ENCODE results near the gene IRGQ.
A peak's percentile ranks its signal among the peaks of the same experiment; 100 is the strongest.

IRGQ gene

GRCh38 chr19:43534816-43535761 is 60.8 kb downstream of the IRGQ start:
- DNase-seq (ENCODE audit: low read depth in 2 of 2), result peak; percentile 64 to 79

More at GRCh38 chr19:43534816-43535761, 60.8 kb downstream of the IRGQ start:
- TF ChIP-seq CTCF (IDR thresholded peaks at IDR 0.05; ENCODE audit: low read depth, low read length), result peak; percentile 81
- H3K4me3 ChIP-seq (replicated peaks in 1 of 2; ENCODE audit: low read depth in 2 of 2, low read length in 2 of 2), result no peak overlapping the region
